C4-2B (cell line): Measurements from ENCODE around the gene HYAL1.
A peak's percentile ranks its signal among the peaks of the same experiment; 100 is the strongest.

ENCODE experiments used
- H3K27ac ChIP-seq: fragments of 450-650 bp; 2 replicates; pipeline ENCODE4 v1.5.1; 2017
- ZFX ChIP-seq: fragments of 450-650 bp; IDR thresholded peaks from 2 replicates; pipeline ENCODE4 v1.6.1; 2017
- TF ChIP-seq, protein P1 (sequence below): fragments of 450-650 bp; conservative IDR thresholded peaks from 2 replicates; pipeline ENCODE4 v1.5.1; 2017; ENCODE audit warnings: mild to moderate bottlenecking

HYAL1 gene

DNA sequence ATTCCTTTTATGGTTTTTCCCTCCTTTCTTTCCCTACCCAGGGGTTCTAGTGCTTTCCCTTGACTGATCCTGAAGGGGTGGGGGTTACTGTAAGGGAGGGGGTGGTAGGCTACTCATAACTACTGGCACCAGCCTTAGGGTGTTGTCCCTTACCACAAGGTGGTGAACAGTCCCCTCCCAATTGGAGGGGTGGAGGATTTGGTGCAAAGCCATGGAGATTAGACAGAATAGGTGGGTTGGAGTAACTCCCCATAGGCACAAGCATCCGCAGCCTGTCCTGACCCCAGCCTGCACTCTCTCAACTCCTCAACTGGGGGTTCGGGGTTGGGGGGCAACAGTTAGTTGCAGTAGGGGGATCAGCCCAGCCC is 21.7 kb upstream of the HYAL1 start:
- TF ChIP-seq, protein P1, sequence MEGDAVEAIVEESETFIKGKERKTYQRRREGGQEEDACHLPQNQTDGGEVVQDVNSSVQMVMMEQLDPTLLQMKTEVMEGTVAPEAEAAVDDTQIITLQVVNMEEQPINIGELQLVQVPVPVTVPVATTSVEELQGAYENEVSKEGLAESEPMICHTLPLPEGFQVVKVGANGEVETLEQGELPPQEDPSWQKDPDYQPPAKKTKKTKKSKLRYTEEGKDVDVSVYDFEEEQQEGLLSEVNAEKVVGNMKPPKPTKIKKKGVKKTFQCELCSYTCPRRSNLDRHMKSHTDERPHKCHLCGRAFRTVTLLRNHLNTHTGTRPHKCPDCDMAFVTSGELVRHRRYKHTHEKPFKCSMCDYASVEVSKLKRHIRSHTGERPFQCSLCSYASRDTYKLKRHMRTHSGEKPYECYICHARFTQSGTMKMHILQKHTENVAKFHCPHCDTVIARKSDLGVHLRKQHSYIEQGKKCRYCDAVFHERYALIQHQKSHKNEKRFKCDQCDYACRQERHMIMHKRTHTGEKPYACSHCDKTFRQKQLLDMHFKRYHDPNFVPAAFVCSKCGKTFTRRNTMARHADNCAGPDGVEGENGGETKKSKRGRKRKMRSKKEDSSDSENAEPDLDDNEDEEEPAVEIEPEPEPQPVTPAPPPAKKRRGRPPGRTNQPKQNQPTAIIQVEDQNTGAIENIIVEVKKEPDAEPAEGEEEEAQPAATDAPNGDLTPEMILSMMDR = no peak
- no peak for TF ChIP-seq ZFX
- H3K27ac ChIP-seq = no peak overlapping the region

DNA sequence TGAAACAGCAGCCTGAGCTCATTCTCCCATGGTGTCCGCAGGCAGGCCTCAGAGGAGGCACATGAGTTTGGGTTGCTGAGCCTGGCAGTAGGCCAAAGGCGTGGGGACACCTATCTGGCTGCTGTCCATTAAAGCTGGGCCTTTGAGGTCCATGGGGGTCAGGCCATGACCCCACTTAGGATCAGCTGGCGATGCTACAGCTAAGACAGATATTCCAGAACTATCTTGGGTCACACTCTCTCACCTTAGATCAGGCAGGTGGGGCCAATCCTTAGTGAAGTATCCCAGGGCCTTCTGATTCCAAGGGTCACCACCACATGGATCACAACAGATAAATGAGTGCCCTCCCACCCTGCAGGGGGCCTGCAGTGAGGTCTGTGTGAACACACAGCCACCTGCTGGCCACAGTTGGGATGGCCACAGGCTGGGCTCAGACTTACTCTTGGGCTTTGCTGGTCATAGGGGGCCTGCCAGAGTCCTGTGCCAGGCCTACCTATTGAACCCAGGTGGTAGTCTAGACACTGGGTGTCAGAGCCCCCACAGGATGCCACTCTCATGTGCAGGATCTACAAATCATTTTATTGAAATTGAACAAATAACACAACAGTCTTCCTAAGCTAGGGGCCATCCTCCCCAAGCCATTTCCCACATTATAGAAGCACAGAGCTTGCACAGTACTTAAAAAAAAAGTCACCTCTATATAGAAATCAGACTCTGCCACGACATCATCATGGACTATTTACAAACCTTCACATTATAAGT is 21.2 kb upstream of the HYAL1 start:
- TF ChIP-seq, protein P1 = peak; percentile 87
- no peak for TF ChIP-seq ZFX
- H3K27ac ChIP-seq = no peak overlapping the region

DNA sequence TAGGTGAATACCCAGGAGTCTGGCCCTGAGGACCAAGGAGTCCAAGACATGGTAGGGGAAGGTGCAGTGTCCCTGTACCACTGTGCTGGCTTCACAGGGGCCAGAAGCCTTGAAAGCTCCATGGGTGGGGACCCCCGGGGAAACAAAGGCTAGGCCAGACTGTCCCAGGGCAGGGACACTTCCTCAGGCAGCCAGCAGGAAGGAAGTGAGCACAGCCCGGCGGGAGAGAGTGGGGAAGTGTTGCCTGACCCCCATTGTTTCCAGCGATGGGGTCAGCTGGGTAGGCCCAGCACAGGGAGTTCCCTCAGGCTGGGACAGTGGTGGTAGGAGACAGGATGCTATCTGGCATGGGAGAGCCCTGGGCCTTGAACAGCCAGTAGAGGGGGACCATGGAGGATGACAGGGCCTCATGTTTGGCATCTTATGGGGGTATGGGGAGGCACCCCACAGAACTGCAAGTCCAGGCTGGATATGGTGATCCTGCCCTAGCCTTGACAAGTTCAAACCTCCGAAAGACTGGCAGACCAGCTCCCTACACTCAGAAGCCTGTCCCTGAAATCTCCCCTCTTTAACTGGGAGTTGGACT is 20.3 kb upstream of the HYAL1 start:
- H3K27ac ChIP-seq = no peak overlapping the region
- no peak for TF ChIP-seq ZFX
- TF ChIP-seq, protein P1 = no peak

DNA sequence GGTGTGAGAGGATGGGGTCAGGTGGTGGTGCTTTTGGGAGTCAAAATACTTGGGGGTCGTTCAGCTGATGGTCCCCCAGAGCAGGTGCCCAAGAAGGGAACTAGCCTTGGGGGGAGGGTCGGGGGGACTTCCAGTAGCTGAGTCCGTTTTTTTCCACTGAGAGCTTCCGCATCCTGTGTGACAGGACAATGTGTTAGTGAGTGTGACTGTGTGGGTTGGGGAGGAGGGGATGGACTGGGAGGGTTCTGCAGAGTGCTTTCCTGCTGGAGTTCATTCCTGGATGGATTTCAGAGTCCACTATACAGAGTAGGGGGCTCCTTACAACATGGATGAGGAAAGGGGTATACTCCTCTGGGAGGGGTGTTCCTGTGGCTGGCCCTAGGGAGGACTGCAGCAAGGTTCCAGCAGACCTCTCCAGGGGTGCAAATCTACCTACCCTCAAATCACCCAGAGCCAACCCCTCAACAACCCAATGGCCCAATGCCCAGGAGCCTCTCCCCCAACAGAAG is 19.8 kb upstream of the HYAL1 start:
- TF ChIP-seq, protein P1 = no peak
- no peak for TF ChIP-seq ZFX
- no peak overlapping the region for H3K27ac ChIP-seq

DNA sequence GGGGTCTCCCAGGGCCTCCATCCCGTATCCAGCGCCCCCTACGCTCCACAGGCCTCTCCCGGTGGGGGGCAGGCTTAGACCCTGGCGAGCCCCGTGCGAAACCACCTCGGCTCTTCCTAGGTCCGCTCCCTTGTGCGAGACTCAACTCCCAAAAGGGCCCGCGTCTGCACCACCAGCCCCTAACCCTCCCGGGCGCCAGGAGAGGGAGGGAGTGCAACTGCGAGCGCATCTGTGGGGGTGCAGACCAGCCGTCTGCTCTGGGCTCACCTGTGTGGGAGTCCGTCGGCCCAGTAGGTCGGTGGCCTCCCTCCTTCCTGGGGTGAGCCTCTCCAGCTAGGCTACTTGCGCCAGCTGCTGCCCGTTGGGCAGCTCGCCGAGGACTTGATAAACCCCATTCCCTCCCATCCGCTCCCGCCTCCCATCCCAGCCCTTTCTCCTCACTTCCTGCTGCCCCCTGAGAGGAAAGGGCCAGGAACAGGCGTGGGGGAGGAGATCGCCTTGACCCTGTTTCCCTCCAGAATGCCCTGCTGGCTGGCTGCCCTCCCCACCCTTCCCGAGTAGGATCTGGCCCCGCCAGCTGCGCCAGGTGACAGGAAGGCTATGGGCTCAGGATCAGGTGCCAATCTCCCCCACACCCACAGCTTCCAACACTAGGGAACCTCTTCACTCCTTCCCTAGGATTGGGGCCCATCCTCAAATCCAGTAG is 19.2 kb upstream of the HYAL1 start, which contains the start of gene HYAL2:
Gene HYAL2, minus strand, starts transcription at position 360 of the 706 bp plus-strand sequence. CDS start 2,256 bp downstream, outside the sequence.
- TF ChIP-seq, protein P1 = no peak
- no peak for TF ChIP-seq ZFX
- H3K27ac ChIP-seq = peak within 1 kb of the TSS; percentile 90

DNA sequence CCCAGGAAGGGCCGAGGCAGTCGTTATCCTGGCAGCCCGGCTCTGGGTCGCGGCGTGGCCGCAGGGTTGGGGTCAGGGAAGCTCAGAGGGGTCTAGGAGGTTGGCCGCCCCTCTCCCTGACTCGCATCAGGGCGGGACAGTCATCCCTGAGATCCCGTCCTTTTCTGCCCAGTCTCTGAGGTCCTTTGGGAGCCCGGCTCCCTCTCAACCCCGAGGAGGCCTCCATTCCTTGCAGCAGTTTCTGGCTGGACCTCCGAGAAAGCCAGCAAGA is 18.7 kb upstream of the HYAL1 start:
- no peak for TF ChIP-seq ZFX
- TF ChIP-seq, protein P1 = no peak
- peak overlapping the region; percentile 90 for H3K27ac ChIP-seq
